Adrenal gland (tissue), 5 donors: ENCODE results near the gene SFMBT1.

Experiments used
- POLR2A ChIP-seq, 2 donors: fragments of 450-650 bp; IDR thresholded peaks; one replicate each; pipeline ENCODE4 v1.6.1; 2017; ENCODE audit warnings: antibody characterized with exemption in 2 of 2, mild to moderate bottlenecking in 2 of 2, moderate library complexity in 1 of 2
- TF ChIP-seq, protein P1 (sequence below), 6 experiments: fragments of 450-650 bp in 4 of 6; fragments of 200-600 bp in 2 of 6; sonication (generic) in 1 of 6; IDR thresholded peaks; 1 replicate in 5 of 6; 2 replicates in 1 of 6; pipeline versions ENCODE4 v1.5.1 to v1.8.0; 2016 to 2021; ENCODE audit warnings: antibody characterized with exemption in 6 of 6, mild to moderate bottlenecking in 2 of 6, moderate library complexity in 1 of 6
- donor health status: DM: no; HTN: no; CAD: no.

GRCh38 chr3:53092942-53093341, 47.1 kb upstream of the SFMBT1 start:
- TF ChIP-seq, protein P1, sequence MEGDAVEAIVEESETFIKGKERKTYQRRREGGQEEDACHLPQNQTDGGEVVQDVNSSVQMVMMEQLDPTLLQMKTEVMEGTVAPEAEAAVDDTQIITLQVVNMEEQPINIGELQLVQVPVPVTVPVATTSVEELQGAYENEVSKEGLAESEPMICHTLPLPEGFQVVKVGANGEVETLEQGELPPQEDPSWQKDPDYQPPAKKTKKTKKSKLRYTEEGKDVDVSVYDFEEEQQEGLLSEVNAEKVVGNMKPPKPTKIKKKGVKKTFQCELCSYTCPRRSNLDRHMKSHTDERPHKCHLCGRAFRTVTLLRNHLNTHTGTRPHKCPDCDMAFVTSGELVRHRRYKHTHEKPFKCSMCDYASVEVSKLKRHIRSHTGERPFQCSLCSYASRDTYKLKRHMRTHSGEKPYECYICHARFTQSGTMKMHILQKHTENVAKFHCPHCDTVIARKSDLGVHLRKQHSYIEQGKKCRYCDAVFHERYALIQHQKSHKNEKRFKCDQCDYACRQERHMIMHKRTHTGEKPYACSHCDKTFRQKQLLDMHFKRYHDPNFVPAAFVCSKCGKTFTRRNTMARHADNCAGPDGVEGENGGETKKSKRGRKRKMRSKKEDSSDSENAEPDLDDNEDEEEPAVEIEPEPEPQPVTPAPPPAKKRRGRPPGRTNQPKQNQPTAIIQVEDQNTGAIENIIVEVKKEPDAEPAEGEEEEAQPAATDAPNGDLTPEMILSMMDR (IDR thresholded peaks at IDR 0.05), result no peak
- no peak for TF ChIP-seq POLR2A (IDR thresholded peaks at IDR 0.05)
